ENCODE results near the gene PVALEF.

- no peak for TF ChIP-seq MBNL3 (CRISPR knock-in tag; conservative IDR thresholded peaks at IDR 0.05)
- no peak for TF ChIP-seq ZNF30 (CRISPR knock-in tag; IDR thresholded peaks at IDR 0.05)
- no peak for TF ChIP-seq ELF4 (CRISPR knock-in tag; IDR thresholded peaks at IDR 0.05; ENCODE audit: borderline replicate concordance)
- no peak for TF ChIP-seq CTCF (CRISPR knock-in tag; IDR thresholded peaks at IDR 0.05)
- TF ChIP-seq ELK4 (CRISPR knock-in tag; IDR thresholded peaks at IDR 0.05; ENCODE audit: borderline replicate concordance) = no peak
- no peak for TF ChIP-seq YY1 (IDR thresholded peaks at IDR 0.05; ENCODE audit: insufficient read depth, insufficient replicate concordance, low read depth, low read length)
- no peak for TF ChIP-seq TSC22D2 (CRISPR knock-in tag; IDR thresholded peaks at IDR 0.05; ENCODE audit: borderline replicate concordance)
Measured at GRCh38 chr17:81137248-81137647, 28.1 kb upstream of the PVALEF start.
